GM21576 (cell line): ENCODE results near the gene PTPDC1.

Experiments
- ATAC-seq: cut with Tn5 transposase; IDR thresholded peaks from one replicate; pipeline ENCODE4 v1.9.1; 2021; ENCODE audit warnings: mild to moderate bottlenecking, moderate library complexity; ENCODE audit not compliant: unreplicated experiment

PTPDC1 gene

DNA sequence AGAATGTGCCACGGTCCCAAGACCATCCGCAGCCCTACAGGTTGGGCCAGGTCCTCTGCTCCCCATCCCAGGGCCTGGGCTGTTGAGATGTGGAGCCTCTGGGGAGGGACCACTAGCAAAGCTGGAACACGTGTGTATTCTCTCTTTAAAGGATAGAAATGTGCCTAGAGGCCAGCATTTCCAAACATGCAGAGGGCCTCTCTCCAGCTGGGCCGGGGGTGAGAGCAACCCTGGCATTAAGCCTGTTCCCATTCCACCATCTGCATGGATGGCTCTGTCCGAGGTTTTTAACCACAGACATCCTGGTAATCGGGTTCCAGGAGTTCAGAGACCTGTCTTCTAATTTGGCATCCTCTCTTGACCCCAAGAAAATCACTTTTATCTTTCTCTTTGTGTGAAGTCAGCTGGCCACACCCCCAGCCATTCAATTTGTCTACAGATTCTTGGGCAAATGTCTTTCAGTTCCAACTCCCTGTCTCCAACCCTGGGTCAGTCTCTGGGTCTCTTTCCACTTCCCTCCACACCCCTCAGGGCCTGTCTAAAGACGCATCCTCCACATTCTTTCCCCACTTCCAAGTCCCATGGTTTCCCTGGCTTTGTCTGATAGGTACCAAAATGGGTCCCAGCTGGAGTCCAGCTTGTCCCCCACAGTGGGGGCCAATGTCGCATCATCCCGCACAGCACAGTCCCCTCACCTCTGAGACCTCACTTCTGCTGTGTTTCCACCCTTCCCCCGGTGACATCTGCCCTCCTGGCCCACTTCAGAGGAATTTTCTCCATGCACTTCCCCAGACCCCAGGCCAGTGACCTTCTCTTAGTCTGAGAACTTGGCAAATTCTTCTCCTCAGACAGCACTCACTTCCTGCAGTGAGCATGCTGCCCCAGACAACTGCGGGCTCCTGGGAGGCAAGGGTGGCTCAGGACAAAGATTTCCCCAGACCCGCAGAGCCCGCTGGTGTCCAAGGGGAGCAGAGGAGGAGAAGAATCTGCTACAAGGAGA, 56.8 kb downstream of the PTPDC1 start:
- no peak for ATAC-seq

DNA sequence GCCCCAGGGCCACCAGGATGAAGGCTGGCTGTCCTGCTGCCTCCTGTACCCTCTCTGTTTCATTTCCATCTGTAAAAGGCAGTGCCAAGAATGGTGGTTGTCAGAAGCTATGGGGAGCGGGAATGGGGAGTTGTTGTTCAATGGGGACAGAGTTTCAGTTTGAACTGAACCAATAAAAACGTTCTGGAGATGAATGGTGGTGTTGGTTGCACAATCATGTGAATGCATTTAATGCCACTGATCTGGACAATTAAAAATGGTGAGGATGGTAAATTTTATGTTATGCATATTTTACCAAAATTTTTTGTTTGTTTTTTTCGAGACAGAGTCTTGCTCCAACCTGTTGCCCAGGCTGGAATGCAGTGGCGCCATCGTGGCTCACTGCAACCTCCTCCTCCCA, 58.1 kb downstream of the PTPDC1 start:
- no peak for ATAC-seq

DNA sequence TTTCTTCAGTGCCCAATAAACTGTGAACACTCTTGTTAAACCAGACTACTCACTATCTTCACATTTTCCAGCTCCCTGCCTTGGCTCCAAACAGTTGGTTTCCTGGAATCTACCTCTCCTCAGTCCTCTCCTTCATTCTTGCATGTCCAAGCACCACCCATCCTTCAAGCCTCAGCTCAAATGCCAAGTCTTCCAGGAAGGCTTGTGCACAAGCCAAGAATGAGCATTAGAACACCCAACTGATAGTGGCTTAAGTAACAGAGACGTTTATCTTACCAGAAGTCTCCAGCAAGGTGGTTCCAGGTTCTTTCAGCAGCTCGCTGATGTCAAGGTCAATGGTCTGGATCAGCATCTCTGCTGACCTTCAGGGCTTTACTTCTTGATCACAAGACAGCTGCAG, 60.1 kb downstream of the PTPDC1 start:
- ATAC-seq: no peak

DNA sequence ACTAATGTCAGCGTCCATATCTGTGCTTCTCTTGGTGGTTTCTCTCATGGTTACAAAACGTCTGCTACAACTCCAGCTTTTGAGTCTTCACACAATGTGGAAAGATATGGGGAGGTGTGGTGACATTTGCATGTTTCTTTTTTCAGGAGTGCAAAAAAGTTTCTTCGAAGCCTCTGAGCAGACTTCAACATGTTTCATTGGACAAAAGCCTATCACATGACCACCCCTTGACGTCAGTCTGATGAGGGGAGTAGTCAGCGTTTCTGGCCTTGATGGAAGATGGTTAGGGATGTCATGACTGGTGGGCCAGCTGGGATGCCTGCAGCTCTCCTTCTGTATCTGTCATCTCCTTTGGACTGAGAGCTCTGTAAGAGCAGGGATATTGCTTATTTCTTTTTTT, 61.4 kb downstream of the PTPDC1 start:
- no peak for ATAC-seq

DNA sequence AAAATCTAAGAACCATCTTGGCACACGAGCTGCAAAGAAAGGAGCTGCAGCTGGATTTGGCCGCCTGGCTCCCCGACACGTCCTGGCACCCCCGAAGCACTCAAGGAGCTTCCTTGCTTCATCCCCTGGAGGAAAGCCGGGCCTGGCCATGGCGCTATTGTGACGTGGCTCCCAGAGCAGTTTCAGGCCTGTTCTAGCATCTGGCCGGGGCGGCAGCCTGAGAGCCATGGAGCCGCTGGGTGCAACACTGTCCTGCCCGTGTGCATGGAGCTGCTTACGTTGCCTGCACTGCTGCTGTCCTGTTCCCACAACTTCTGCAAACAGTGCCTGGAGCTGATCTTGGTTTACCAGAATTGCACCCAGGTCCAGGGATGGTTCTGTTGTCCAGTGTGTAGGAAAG, 63.5 kb downstream of the PTPDC1 start:
- no peak for ATAC-seq

DNA sequence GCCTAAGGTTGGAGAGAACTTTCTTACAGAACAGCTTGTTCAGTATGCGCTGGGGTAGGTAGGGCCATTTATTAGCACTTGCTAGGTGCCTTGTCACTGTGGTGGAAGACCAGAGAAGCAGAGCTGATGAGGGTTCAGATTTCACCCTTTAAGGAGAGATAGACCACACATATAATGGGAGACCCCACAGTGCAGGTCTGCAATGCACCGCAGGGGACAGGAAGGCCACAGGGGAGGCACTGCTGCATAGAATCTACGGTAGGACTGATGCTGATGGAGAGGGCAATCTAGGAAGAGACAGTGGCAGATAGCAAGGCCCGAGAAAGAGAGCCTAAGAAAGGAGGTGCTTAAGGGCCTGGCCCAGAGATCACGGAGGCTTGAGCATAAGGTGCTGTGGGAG, 64.2 kb downstream of the PTPDC1 start:
- ATAC-seq: no peak

DNA sequence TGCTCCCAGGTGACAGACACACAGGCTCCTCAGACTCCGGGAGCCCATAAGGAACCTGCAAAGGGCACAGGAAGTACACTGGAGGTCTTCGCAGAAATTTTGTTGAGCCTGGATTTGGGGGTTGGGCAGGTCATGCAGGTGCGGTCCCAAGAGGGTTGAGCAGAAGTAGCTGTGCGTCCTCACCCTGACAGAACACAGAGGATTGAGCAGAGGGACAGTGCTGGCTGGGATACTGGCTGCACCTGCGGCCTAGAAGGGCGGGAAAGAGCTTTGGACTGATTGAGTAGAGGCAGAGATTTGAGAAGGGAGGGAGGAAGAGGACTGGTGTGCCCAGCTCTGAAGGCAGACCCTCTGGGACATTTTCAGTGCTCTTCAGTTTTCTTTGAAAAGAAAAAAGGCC, 65.4 kb downstream of the PTPDC1 start:
- no peak for ATAC-seq

DNA sequence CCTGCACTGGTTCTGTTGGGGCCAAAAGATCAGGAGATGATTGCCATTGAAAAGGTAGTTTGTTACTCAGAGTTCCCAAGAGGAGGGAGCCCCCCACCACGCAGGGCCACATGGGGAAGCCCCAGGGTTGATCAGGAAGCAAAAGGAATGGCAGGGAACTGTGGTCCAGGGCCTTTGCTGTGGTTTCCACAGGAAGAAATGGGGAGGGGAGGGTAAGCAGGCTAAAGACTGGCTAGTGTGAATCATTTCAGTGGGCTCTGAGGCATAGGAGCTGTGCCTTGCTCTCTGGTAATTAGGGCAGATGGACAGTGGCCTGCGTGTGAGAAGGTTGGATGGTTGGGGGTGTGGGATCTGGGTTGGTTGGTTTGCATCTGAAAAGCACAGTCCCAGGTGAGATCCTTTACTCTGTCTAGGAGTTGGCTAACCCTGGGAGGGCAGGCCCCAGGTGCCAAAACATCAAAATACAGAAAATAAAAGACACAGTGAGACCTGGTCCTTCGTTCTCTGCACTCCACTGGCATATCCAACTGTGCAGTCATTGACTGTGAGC, 66.1 kb downstream of the PTPDC1 start:
- no peak for ATAC-seq

DNA sequence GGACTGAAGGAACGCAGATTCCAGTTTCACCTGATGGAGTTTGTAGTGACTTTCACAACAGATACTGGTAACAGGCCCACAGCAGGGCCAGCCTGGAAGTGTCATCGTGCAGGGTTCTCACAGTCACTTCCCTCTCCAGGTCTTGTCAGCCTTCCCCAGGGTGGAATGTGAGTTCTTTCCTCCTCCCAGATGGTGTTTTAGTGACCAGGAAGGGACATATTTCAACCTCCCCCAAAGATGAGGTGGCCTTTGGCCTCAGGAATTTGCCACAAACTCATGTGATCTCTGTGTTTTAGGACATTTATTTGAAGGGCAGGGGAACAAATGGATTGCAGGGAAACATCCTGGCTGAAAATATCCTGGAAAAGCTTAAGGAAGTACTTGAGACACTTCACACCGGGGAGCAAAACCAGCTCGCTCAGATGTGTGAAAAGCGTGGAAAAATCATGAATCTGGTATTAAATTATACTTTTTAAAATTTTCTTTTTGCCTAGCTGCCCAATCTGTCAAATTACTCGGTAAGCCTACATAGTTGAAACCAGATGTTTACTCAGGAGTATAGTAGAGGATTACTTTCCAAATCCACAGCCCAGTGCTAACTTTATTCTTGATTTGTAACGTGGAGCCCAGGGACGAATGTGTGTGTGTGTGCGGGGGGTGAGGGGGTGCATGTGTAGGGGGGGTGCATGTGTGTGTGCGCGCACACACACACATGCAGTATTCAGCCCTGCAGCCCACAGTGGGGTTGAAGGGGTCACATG, 66.8 kb downstream of the PTPDC1 start:
- ATAC-seq: no peak

DNA sequence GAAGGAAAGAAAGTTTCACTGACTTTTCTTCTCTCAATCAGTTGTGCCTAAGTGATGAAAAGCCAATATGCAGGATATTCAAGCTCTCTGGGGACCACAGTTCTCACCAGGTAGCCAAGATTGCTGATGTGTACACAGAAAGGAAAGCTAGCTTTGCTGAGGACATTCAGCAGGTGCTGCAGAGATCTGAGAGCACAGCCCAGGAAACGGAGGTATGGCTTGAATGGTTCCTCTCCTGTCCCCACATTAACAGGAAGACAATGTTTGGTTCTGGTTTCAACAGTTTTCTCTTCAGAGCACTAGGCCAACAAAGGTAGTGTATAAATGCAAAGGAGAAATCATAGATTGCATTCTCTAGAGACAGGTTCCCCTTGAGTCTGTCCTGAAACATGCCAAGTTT, 69.6 kb downstream of the PTPDC1 start:
- peak; percentile 79 for ATAC-seq

DNA sequence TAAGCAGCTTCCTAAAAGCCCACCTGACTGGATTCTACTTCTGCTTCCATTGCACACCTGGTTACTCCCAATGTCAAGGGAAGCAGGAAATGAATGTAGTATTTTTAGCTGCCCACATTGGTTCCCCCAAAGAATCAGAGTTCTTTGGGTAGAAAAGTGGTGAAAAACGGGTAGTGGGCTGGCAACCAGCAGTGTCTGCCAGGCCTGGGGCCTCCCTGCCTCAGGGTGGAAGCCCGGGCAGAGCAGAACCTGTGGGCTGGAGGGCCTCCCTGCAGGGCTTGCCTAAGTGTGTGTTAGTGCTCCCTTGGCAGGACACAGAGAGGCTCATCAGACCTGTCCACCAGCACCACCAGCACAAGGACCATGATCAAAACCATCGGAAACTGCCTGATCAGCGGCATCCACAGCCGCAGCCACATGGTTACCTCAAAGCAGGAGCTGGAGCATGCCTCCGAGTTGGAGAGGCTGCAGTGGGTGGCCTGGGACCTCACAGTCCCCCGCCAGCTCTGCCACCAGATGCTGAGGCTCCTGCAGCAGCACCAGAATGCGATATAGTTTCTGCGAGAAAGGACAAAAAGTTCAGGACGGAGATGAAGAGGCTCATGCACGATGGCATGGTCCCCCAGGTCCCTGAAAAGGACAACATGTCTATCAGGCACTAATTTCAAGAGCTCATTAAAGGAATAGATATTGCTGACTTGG, 72.2 kb downstream of the PTPDC1 start:
- no peak for ATAC-seq

DNA sequence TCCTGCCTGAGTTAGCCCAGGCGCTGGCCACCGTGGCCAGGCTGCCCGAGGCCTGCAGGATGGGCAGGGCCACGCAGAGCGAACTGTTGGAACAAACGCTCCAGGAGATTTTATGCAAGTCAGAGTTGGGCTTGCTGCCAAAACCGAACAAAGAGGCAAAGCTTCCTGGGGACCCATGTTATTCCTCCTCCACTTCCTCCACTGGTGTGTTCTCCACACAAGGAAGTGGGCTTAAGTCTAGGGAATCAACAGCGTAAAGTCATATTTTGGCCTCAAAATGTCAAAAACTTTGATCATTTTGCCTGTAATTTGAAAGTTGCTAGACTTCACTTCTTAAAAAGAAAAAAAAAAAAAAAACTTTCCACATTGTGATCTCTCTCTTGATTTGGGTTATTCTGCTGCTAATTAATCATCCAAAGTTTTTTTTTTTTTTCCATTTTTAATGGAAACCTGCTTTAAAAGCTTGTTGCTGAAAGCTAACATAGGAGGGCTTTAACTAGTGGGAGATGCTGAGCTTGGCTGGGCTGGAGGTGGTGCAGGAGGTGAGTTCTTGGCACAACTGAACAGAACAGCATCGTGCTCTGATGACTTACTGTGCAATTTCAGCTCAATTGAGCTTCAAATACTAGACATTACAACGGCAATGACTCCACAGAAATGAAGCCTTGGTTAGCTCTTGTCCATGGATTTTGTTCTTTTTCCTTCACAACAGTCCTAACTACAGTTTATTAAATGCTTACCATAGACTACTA, 73.0 kb downstream of the PTPDC1 start:
- ATAC-seq: no peak
